ENCODE measurements around the gene OAT.

OAT gene

DNA sequence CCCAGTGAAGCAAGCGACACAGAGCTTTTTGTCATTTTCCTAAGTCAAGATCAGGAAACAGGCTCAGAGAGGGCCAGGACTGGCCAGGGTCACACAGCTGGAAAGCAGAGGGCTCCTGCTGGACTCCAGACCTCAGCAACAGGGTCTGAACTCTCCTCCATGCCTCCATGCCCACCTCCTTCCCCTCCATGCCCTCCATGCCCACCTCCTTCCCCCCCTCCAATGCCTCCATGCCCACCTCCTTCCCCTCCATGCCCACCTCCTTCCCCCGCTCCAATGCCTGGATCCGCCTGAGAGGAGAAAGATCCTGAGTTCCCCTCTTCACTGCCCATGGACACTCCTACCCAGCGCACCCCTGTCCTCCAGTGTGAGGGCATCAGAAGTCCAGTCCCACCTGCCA is 51.3 kb downstream of the OAT start:
- no peaks in the 10 kb centered on the region for H3K4me1 ChIP-seq (ENCODE audit: control insufficient read depth, insufficient read depth, low read length, poor library complexity, severe bottlenecking)
- WGBS, 2 experiments (ENCODE audit: insufficient coverage in 2 of 2) = 96 to 100% methylated on average over 4 of the region's 4 CpGs

DNA sequence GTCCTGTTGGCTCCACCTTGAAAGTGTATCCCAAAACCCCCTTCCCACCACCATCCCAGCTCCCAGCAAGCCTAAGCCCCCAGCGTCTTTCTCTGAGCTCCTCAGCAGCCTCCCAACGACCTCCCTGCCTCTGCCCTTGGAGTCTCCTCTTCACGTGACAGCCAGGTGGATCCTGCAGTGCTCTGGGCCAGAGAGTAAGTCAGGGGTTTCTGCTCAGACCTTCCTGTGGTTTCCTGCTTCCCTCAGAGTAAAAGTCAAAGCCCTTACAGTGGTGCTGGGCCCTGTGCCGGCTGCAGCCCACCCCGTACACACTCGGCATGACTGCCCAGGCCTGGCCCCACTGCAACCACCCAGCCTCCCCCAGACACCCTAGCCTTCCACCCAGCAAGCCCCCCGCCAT is 51.9 kb downstream of the OAT start:
- Histone ChIP-seq H3K4me3 (ENCODE audit: extremely low read depth, insufficient read depth, low read length, poor library complexity, severe bottlenecking) (no peak overlapping the region), H3K4me1 (ENCODE audit: control insufficient read depth, insufficient read depth, low read length, poor library complexity, severe bottlenecking) (no peaks in the 10 kb centered on the region), H3K27ac (ENCODE audit: low read depth, low read length, severe bottlenecking) (no peak overlapping the region), H3K9me3 (ENCODE audit: control insufficient read depth, low read length) (no peaks in the 10 kb centered on the region), H3K36me3 (ENCODE audit: control insufficient read depth, insufficient read depth, low read length) (no peaks in the 10 kb centered on the region)
- 84 to 88% methylated on average over 7 of the region's 7 CpGs for WGBS, 2 experiments (ENCODE audit: insufficient coverage in 2 of 2)

More for the DNA sequence above, 51.3 kb downstream of the OAT start:
- no peak overlapping the region for H3K4me3 ChIP-seq (ENCODE audit: extremely low read depth, insufficient read depth, low read length, poor library complexity, severe bottlenecking)
- H3K9me3 ChIP-seq (ENCODE audit: control insufficient read depth, low read length) = no peaks in the 10 kb centered on the region
- H3K36me3 ChIP-seq (ENCODE audit: control insufficient read depth, insufficient read depth, low read length) = no peaks in the 10 kb centered on the region
- H3K27ac ChIP-seq (ENCODE audit: low read depth, low read length, severe bottlenecking) = no peak overlapping the region

GRCh38 chr10:124366343-124366742 is 52.4 kb downstream of the OAT start:
- Histone ChIP-seq H3K9me3 (ENCODE audit: control insufficient read depth, low read length) (no peaks in the 10 kb centered on the region), H3K27ac (ENCODE audit: low read depth, low read length, severe bottlenecking) (no peak overlapping the region), H3K4me3 (ENCODE audit: extremely low read depth, insufficient read depth, low read length, poor library complexity, severe bottlenecking) (no peak overlapping the region), H3K36me3 (ENCODE audit: control insufficient read depth, insufficient read depth, low read length) (no peaks in the 10 kb centered on the region), H3K4me1 (ENCODE audit: control insufficient read depth, insufficient read depth, low read length, poor library complexity, severe bottlenecking) (no peaks in the 10 kb centered on the region)
- 73% methylated on average over 2 of the region's 5 CpGs; no CpG with 5 or more reads in 1 of the 2 experiments for WGBS, 2 experiments (ENCODE audit: insufficient coverage in 2 of 2)

- H3K27ac ChIP-seq (ENCODE audit: low read depth, low read length, severe bottlenecking) = no peak overlapping the region
These were observed 54.0 kb downstream of the OAT start for GRCh38 chr10:124364674-124365073.

DNA sequence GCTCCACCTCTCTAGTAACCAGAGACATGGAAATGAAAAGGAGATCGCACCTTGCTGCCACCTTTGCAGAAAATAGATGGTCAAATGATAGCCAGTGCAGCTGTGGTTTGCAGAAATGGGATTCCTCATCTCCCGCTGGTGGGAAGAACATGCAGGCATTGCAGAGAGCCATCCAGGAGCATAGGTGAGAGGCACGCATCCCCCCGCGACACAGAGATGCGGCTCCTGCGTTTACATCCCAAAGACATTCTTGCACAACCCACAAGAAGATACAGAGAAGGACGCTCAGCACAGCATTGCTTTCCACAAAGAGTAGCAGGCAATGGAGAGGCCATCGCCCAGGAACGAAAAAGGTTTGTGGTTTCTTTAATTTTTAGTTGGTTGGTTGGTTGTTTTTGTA is 56.2 kb downstream of the OAT start:
- Histone ChIP-seq H3K27ac (ENCODE audit: low read depth, low read length, severe bottlenecking) (no peak overlapping the region), H3K36me3 (ENCODE audit: control insufficient read depth, insufficient read depth, low read length) (no peaks in the 10 kb centered on the region), H3K9me3 (ENCODE audit: control insufficient read depth, low read length) (no peaks in the 10 kb centered on the region), H3K4me1 (ENCODE audit: control insufficient read depth, insufficient read depth, low read length, poor library complexity, severe bottlenecking) (no peaks in the 10 kb centered on the region), H3K4me3 (ENCODE audit: extremely low read depth, insufficient read depth, low read length, poor library complexity, severe bottlenecking) (no peak overlapping the region)
- 15 to 32% methylated on average over 5 of the region's 10 CpGs for WGBS, 2 experiments (ENCODE audit: insufficient coverage in 2 of 2)

More at GRCh38 chr10:124364674-124365073, 54.0 kb downstream of the OAT start:
- Histone ChIP-seq H3K9me3 (ENCODE audit: control insufficient read depth, low read length) (no peaks in the 10 kb centered on the region), H3K4me3 (ENCODE audit: extremely low read depth, insufficient read depth, low read length, poor library complexity, severe bottlenecking) (no peak overlapping the region), H3K4me1 (ENCODE audit: control insufficient read depth, insufficient read depth, low read length, poor library complexity, severe bottlenecking) (no peaks in the 10 kb centered on the region), H3K36me3 (ENCODE audit: control insufficient read depth, insufficient read depth, low read length) (no peaks in the 10 kb centered on the region)
- WGBS, 2 experiments (ENCODE audit: insufficient coverage in 2 of 2) = 88 to 91% methylated on average over 3 to 4 of the region's 5 CpGs

DNA sequence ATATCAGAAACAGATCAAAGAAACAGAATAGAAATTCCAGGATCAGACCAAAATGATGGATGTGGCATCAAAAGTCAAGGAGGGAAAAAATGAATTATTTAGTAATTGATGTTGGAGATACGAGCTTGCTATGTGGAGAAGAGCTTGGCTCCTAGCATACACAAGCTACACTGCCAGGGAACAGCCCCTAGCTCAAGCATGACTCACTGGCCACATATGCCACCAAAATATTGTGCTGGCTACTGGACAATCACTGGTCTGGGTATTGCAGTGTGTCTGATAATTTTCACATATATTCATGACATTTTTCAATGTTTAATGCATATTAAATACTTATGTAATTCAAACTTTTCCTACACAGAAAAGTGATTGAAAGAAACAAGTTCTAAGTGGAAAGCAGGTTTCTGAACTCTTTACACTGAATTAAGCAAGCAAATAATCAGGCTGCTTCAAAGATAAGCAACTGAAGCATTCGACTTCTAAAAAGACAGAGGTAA is 59.3 kb downstream of the OAT start:
- Histone ChIP-seq H3K4me1 (ENCODE audit: control insufficient read depth, insufficient read depth, low read length, poor library complexity, severe bottlenecking) (no peaks in the 10 kb centered on the region), H3K4me3 (ENCODE audit: extremely low read depth, insufficient read depth, low read length, poor library complexity, severe bottlenecking) (no peak overlapping the region), H3K36me3 (ENCODE audit: control insufficient read depth, insufficient read depth, low read length) (no peaks in the 10 kb centered on the region), H3K27ac (ENCODE audit: low read depth, low read length, severe bottlenecking) (no peak overlapping the region), H3K9me3 (ENCODE audit: control insufficient read depth, low read length) (no peaks in the 10 kb centered on the region)
- WGBS, 2 experiments (ENCODE audit: insufficient coverage in 2 of 2) = 80 to 100% methylated on average over 1 of the region's 2 CpGs

DNA sequence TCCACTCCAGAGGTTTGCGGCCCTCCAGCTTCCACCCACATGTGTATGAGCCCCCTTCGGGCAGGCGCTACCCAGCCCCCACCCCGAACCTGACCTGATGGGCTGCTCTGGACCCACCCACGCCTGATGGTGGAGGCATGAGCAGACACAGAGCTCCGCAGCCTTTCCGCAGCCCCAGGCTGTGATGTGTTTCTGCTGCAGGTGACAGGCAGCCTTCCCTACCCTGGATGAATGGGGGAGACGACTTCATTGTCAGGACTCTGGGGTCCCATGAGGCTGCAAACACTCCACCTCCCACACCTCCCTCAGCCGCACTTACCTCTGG is 61.2 kb downstream of the OAT start:
- Histone ChIP-seq H3K36me3 (ENCODE audit: control insufficient read depth, insufficient read depth, low read length) (no peaks in the 10 kb centered on the region), H3K4me1 (ENCODE audit: control insufficient read depth, insufficient read depth, low read length, poor library complexity, severe bottlenecking) (no peaks in the 10 kb centered on the region), H3K27ac (ENCODE audit: low read depth, low read length, severe bottlenecking) (no peak overlapping the region), H3K9me3 (ENCODE audit: control insufficient read depth, low read length) (no peaks in the 10 kb centered on the region), H3K4me3 (ENCODE audit: extremely low read depth, insufficient read depth, low read length, poor library complexity, severe bottlenecking) (no peak overlapping the region)
- 93 to 95% methylated on average over 7 of the region's 9 CpGs for WGBS, 2 experiments (ENCODE audit: insufficient coverage in 2 of 2)

- no peak overlapping the region for H3K27ac ChIP-seq (ENCODE audit: low read depth, low read length, severe bottlenecking)
- H3K4me1 ChIP-seq (ENCODE audit: control insufficient read depth, insufficient read depth, low read length, poor library complexity, severe bottlenecking) = no peaks in the 10 kb centered on the region
- no peak overlapping the region for H3K4me3 ChIP-seq (ENCODE audit: extremely low read depth, insufficient read depth, low read length, poor library complexity, severe bottlenecking)
- no peaks in the 10 kb centered on the region for H3K36me3 ChIP-seq (ENCODE audit: control insufficient read depth, insufficient read depth, low read length)
- WGBS, 2 experiments (ENCODE audit: insufficient coverage in 2 of 2) = 85 to 94% methylated on average over 13 of the region's 13 CpGs
- H3K9me3 ChIP-seq (ENCODE audit: control insufficient read depth, low read length) = no peaks in the 10 kb centered on the region
These were observed 61.8 kb downstream of the OAT start for GRCh38 chr10:124356701-124357560.

DNA sequence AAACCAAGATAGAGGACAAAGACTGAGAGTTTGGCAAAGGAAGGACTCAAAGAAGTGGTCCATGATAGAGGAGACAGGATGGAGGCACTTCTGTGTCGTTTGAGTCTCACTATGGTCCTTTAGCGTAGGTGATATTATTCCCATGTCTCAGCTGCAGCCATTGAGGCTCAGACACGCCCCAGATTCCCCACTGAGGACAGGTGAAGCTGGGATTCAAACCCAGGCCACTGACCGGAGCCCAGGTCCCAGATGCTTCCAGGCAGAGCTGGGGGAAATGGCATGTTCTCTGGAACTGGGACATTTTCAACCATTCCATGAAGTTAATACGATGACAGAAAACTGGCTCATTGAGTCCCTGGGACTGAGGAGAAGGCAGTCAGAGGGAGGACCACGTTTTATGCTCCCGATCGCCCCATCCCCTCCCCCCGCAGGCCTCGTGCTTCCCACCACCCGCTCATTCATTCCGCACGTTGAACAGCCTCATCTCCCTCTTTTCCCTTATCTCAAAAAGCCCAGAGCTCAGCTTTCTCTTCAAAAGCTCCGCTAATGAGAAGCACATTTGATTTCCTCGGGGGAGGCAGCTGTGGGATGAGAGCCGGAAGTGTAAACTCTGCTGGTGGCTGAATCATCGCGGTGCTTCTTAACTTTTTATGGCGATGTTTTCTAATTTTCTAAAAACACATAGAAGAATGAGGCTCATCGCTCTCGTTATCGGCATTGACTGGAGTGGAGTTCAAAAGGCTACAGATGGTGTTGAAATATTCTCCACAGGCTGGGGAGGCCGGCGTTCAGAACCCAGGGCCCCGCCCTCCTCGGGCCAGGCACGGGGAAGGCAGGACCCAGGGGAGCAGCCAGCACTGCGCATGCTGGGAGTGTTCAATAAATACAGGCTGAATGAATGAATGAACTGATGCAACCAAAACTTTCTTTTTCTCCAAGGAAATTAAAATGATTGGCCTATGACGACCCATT is 64.0 kb downstream of the OAT start:
- no peaks in the 10 kb centered on the region for H3K36me3 ChIP-seq (ENCODE audit: control insufficient read depth, insufficient read depth, low read length)
- H3K9me3 ChIP-seq (ENCODE audit: control insufficient read depth, low read length) = no peaks in the 10 kb centered on the region
- H3K27ac ChIP-seq (ENCODE audit: low read depth, low read length, severe bottlenecking) = peak overlapping the region; percentile 16
- H3K4me3 ChIP-seq (ENCODE audit: extremely low read depth, insufficient read depth, low read length, poor library complexity, severe bottlenecking) = peak overlapping the region; percentile 18
- H3K4me1 ChIP-seq (ENCODE audit: control insufficient read depth, insufficient read depth, low read length, poor library complexity, severe bottlenecking) = no peaks in the 10 kb centered on the region
- WGBS, 2 experiments (ENCODE audit: insufficient coverage in 2 of 2) = 40 to 47% methylated on average over 18 to 23 of the region's 29 CpGs

- H3K4me1 ChIP-seq (ENCODE audit: control insufficient read depth, insufficient read depth, low read length, poor library complexity, severe bottlenecking) = no peaks in the 10 kb centered on the region
These were observed 64.8 kb downstream of the OAT start for GRCh38 chr10:124353896-124354295.

More at GRCh38 chr10:124353896-124354295, 64.8 kb downstream of the OAT start:
- Histone ChIP-seq H3K36me3 (ENCODE audit: control insufficient read depth, insufficient read depth, low read length) (no peaks in the 10 kb centered on the region), H3K4me3 (ENCODE audit: extremely low read depth, insufficient read depth, low read length, poor library complexity, severe bottlenecking) (no peak overlapping the region), H3K9me3 (ENCODE audit: control insufficient read depth, low read length) (no peaks in the 10 kb centered on the region), H3K27ac (ENCODE audit: low read depth, low read length, severe bottlenecking) (no peak overlapping the region)
- 94 to 95% methylated on average over 11 of the region's 11 CpGs for WGBS, 2 experiments (ENCODE audit: insufficient coverage in 2 of 2)

Data from mesodermal cell (in vitro differentiated cells).